Measurements from ENCODE around the gene SFTPD.
"Not testable (repeated sequence)": the region's sequence is repeated elsewhere in the genome, so short reads cannot be mapped to it uniquely, and the experiment has no call there.

SFTPD gene

GRCh38 chr10:79948976-79949722 lies at the start of gene SFTPD:
Gene SFTPD (minus strand): TSS chr10:79949105. CDS start chr10:79946659, 2,446 bp downstream.
- DNase-seq: no peak

- no peak for DNase-seq
Observed at GRCh38 chr10:79995979-79996634, 47.2 kb upstream of the SFTPD start.

GRCh38 chr10:79994556-79994955 lies 45.7 kb upstream of the SFTPD start:
- no peak for DNase-seq

GRCh38 chr10:79988199-79988598 lies 39.3 kb upstream of the SFTPD start:
- DNase-seq: not testable (repeated sequence)

- not testable (repeated sequence) for DNase-seq
Observed at GRCh38 chr10:79986661-79987060, 37.8 kb upstream of the SFTPD start.

- DNase-seq: no peak
Observed at GRCh38 chr10:79985481-79986072, 36.7 kb upstream of the SFTPD start.

- no peak for DNase-seq
Observed at GRCh38 chr10:79984851-79985250, 35.9 kb upstream of the SFTPD start.

GRCh38 chr10:79983286-79983909 lies 34.5 kb upstream of the SFTPD start:
- no peak for DNase-seq

GRCh38 chr10:79982861-79983260 lies 34.0 kb upstream of the SFTPD start:
- no peak for DNase-seq

- DNase-seq: no peak
Observed at GRCh38 chr10:79982362-79982800, 33.5 kb upstream of the SFTPD start.

GRCh38 chr10:79981450-79982361 lies 32.8 kb upstream of the SFTPD start:
- DNase-seq: no peak

GRCh38 chr10:79980711-79981110 lies 31.8 kb upstream of the SFTPD start:
- no peak for DNase-seq

- DNase-seq: no peak
Observed at GRCh38 chr10:79979976-79980687, 31.2 kb upstream of the SFTPD start.

GRCh38 chr10:79979310-79979975 lies 30.5 kb upstream of the SFTPD start:
- no peak for DNase-seq

- DNase-seq: no peak
Observed at GRCh38 chr10:79976999-79977398, 28.1 kb upstream of the SFTPD start.

GRCh38 chr10:79970062-79970461 lies 21.2 kb upstream of the SFTPD start:
- DNase-seq: no peak

- DNase-seq: no peak
Observed at GRCh38 chr10:79947787-79948424, 999 bp downstream of the SFTPD start.

GRCh38 chr10:79947083-79947415 lies 1.9 kb downstream of the SFTPD start:
- no peak for DNase-seq

GRCh38 chr10:79946271-79947082 lies 2.4 kb downstream of the SFTPD start:
- DNase-seq: no peak
